22Rv1 (cell line): Measurements from ENCODE around the gene VPS72.

Experiments used
- CTCF ChIP-seq: fragments of 450-650 bp; IDR thresholded peaks from 2 replicates; pipeline ENCODE4 v1.5.1; 2017; ENCODE audit warnings: mild to moderate bottlenecking
- ZFX ChIP-seq: fragments of 450-650 bp; IDR thresholded peaks from 2 replicates; pipeline ENCODE4 v1.6.1; 2017; ENCODE audit warnings: antibody characterized with exemption, borderline replicate concordance

GRCh38 chr1:151158751-151159251 is 31.2 kb downstream of the VPS72 start:
- no peak for TF ChIP-seq CTCF
- no peak for TF ChIP-seq ZFX
